OCI-LY7 (cell line): ENCODE results near the gene DRAM1. TPM values are rescaled to one million over a fixed set of nuclear protein-coding genes. Genes with fewer than 3 reads are reported as not detected.
A peak's percentile ranks its signal among the peaks of the same experiment; 100 is the strongest.

Experiments used
- BruUV-seq: library from RNA; stranded (reverse); fragments of 400-500 nt; replicated peaks from 2 replicates; lab custom pipeline; 2021; lab: Mats Ljungman, UMichigan
- CTCF ChIA-PET: fragments of 300-600 bp; sonication (Branson Sonifier 250); formaldehyde crosslinking; loops from one replicate; lab custom pipeline; 2022; ENCODE audit warnings: antibody characterized with exemption; ENCODE audit not compliant: unreplicated experiment; lab: Charles Lee
- POLR2A ChIA-PET: fragments of 300-600 bp; sonication (Branson Sonifier 250); formaldehyde crosslinking; loops from one replicate; lab custom pipeline; 2022; ENCODE audit warnings: antibody characterized with exemption; lab: Charles Lee
- DNase-seq: peaks from one replicate; pipeline ENCODE4 v3.0.0-alpha.2; 2015; ENCODE audit warnings: low spot score
- H2AFZ ChIP-seq: fragments of 200-600 bp; sonication (generic), shearing (Covaris generic); 2 replicates; pipeline ENCODE4 v1.6.1; 2014; ENCODE audit warnings: mild to moderate bottlenecking, antibody characterized with exemption, low read length, moderate library complexity
- H3K27ac ChIP-seq: fragments of 200-600 bp; sonication (generic); 2 replicates; pipeline ENCODE4 v1.5.1; 2014; ENCODE audit warnings: mixed run types, low read depth, mild to moderate bottlenecking, moderate library complexity, low read length, inconsistent platforms; ENCODE audit not compliant: poor library complexity, severe bottlenecking
- H3K36me3 ChIP-seq: fragments of 200-600 bp; sonication (generic); 2 replicates; pipeline ENCODE4 v1.6.1; 2014; ENCODE audit warnings: mild to moderate bottlenecking, antibody characterized with exemption, low read length, moderate library complexity, mixed read lengths; ENCODE audit not compliant: insufficient read depth
- H3K4me1 ChIP-seq: fragments of 200-600 bp; sonication (generic); 2 replicates; pipeline ENCODE4 v1.5.1; 2014; ENCODE audit warnings: mild to moderate bottlenecking, low read length; ENCODE audit not compliant: insufficient read depth, poor library complexity, severe bottlenecking
- H3K4me2 ChIP-seq: fragments of 200-600 bp; sonication (generic); 2 replicates; pipeline ENCODE4 v1.6.1; 2014; ENCODE audit warnings: mild to moderate bottlenecking, low read length
- H3K4me3 ChIP-seq: fragments of 200-600 bp; sonication (generic); 2 replicates; pipeline ENCODE4 v1.5.1; 2014; ENCODE audit warnings: mild to moderate bottlenecking, low read depth, low read length; ENCODE audit not compliant: poor library complexity, severe bottlenecking
- H3K79me2 ChIP-seq: fragments of 200-600 bp; sonication (generic); 2 replicates; pipeline ENCODE4 v1.6.1; 2016; ENCODE audit warnings: low read depth, mild to moderate bottlenecking, low read length, moderate library complexity, mixed read lengths; ENCODE audit not compliant: insufficient read depth
- H3K9me2 ChIP-seq: fragments of 200-600 bp; sonication (generic); 2 replicates; pipeline ENCODE4 v1.6.1; 2016; ENCODE audit warnings: mild to moderate bottlenecking, low read length, mixed read lengths; ENCODE audit not compliant: insufficient read depth
- H3K9me3 ChIP-seq: fragments of 200-600 bp; sonication (generic); 2 replicates; pipeline ENCODE4 v1.6.1; 2014; ENCODE audit warnings: mild to moderate bottlenecking, mixed run types, low read length, mixed read lengths
- H4K20me1 ChIP-seq: fragments of 200-600 bp; sonication (generic); 2 replicates; pipeline ENCODE4 v1.6.1; 2014; ENCODE audit warnings: mild to moderate bottlenecking, antibody characterized with exemption, low read length, moderate library complexity, mixed read lengths; ENCODE audit not compliant: insufficient read depth
- CTCF ChIP-seq: fragments of 200-600 bp; sonication (generic); conservative IDR thresholded peaks from 2 replicates; pipeline ENCODE4 v1.5.1; 2014; ENCODE audit warnings: mild to moderate bottlenecking, antibody characterized with exemption, low read length, moderate library complexity, mixed read lengths
- EZH2phosphoT487 ChIP-seq: fragments of 200-600 bp; sonication (generic); IDR thresholded peaks from 2 replicates; pipeline ENCODE4 v1.6.1; 2018; ENCODE audit warnings: low read depth, borderline replicate concordance, mild to moderate bottlenecking, mixed run types, antibody characterized with exemption, low read length, moderate library complexity, mixed read lengths
- intact Hi-C: fragments of 100-400 bp; cut with micrococcal nuclease; formaldehyde crosslinking; loops from one replicate; pipeline ENCODE4 v1.10.0; 2022; ENCODE audit not compliant: unreplicated experiment
- total RNA-seq, 2 experiments: library from RNA; depleted of rRNA in 1 of 2; stranded (reverse); fragments of >200 nt in 1 of 2; shearing (Covaris generic) in 1 of 2; gene quantifications; 2 replicates each; pipeline ENCODE4 v1.2.3, GENCODE V29; 2014 to 2022

DRAM1 gene
- total RNA-seq, 2 experiments from 2014 or later = not detected

GRCh38 chr12:101829639-101830366 is 47.6 kb upstream of the DRAM1 start:
- no peaks in the 10 kb centered on the region for H3K9me3 ChIP-seq
- POLR2A ChIA-PET = interaction anchor here (0.5 to 5.5 kb wide), 26 partner anchors 9 to 1983 kb away, joined by 3 to 75 read pairs (median 4); partner anchors contain the start of gene ARL1
- TSS peak; percentile 65 for BruUV-seq
- H3K27ac ChIP-seq = peak overlapping the region; percentile 70
- H4K20me1 ChIP-seq = no peaks in the 10 kb centered on the region
- peak overlapping the region; percentile 76 for H3K4me2 ChIP-seq
- no peaks in the 10 kb centered on the region for H3K36me3 ChIP-seq
- CTCF ChIA-PET = interaction anchor here (1.4 to 4.1 kb wide), 3 partner anchors 49 to 61 kb away, joined by 5 to 34 read pairs (median 7); no protein-coding TSS in a partner anchor
- peaks cover 55% of the 10 kb centered on the region for H3K79me2 ChIP-seq
- H3K4me1 ChIP-seq = peaks cover 58% of the 10 kb centered on the region
- H2AFZ ChIP-seq = peak overlapping the region; percentile 60; the same call in 1 of the 2 replicates
- H3K4me3 ChIP-seq = peak overlapping the region; percentile 79
- intact Hi-C loops = loop anchor here (1.0 to 5.0 kb wide), 5 partner anchors 57 to 415 kb away; partner anchors contain the start of gene CHPT1
- TF ChIP-seq EZH2phosphoT487 = no peak
- no peak for TF ChIP-seq CTCF
- H3K9me2 ChIP-seq = no peaks in the 10 kb centered on the region
- peak; percentile 64 for DNase-seq

GRCh38 chr12:101830367-101831325 is 46.7 kb upstream of the DRAM1 start, which contains the start of gene GNPTAB:
TSS of gene GNPTAB (minus strand) at chr12:101830959. CDS start at chr12:101830675, 284 bp downstream.
- Histone ChIP-seq H3K36me3 (no peaks in the 10 kb centered on the region), H3K4me1 (peaks cover 49% of the 10 kb centered on the region), H3K9me3 (no peaks in the 10 kb centered on the region), H3K9me2 (no peaks in the 10 kb centered on the region), H3K27ac (peak within 1 kb of the TSS; percentile 70), H4K20me1 (no peaks in the 10 kb centered on the region), H2AFZ (peak within 1 kb of the TSS; percentile 99), H3K4me2 (peak within 1 kb of the TSS; percentile 80), H3K4me3 (peak within 1 kb of the TSS; percentile 79), H3K79me2 (peaks cover 47% of the 10 kb centered on the region)
- DNase-seq = peak; percentile 96
- POLR2A ChIA-PET = interaction anchor here (0.6 to 5.5 kb wide), 18 partner anchors 9 to 1982 kb away, joined by 3 to 75 read pairs (median 4); no protein-coding TSS in a partner anchor
- TF ChIP-seq CTCF (peak; percentile 74), EZH2phosphoT487 (no peak)
- BruUV-seq = no TSS peak
- intact Hi-C loops = loop anchor here (1.0 to 5.0 kb wide), 4 partner anchors 57 to 416 kb away; partner anchors contain the start of gene CHPT1
- CTCF ChIA-PET = interaction anchor here (0.9 to 4.1 kb wide), 6 partner anchors 9 to 62 kb away, joined by 3 to 34 read pairs (median 4); no protein-coding TSS in a partner anchor
